PC-3 (cell line): ENCODE results near the gene INSL6.

Experiments
- CTCF ChIP-seq: fragments of 300-600 bp; sonication (generic); conservative IDR thresholded peaks from 2 replicates; pipeline ENCODE4 v1.5.1; 2017; ENCODE audit warnings: antibody characterized with exemption, low read depth, mild to moderate bottlenecking, low read length
- EZH2 ChIP-seq: fragments of 300-600 bp; sonication (generic); IDR thresholded peaks from one replicate; pipeline ENCODE4 v1.6.1; 2017; ENCODE audit warnings: antibody characterized with exemption, mild to moderate bottlenecking, low read length; ENCODE audit not compliant: unreplicated experiment
- EZH2phosphoT487 ChIP-seq: fragments of 300-600 bp; sonication (generic); IDR thresholded peaks from 2 replicates; pipeline ENCODE4 v1.6.1; 2018; ENCODE audit warnings: mild to moderate bottlenecking, antibody characterized with exemption, low read length, borderline replicate concordance

GRCh38 chr9:5140151-5140550 is 45.3 kb downstream of the INSL6 start:
- TF ChIP-seq CTCF (no peak), EZH2 (no peak), EZH2phosphoT487 (no peak)
